VCaP (cell line): ENCODE measurements around the gene ANKRD11.

Experiments
- H3K27ac ChIP-seq: fragments of 450-650 bp; 2 replicates; pipeline ENCODE4 v1.5.1; 2017
- TF ChIP-seq, protein P1 (sequence below): fragments of 450-650 bp; conservative IDR thresholded peaks from 2 replicates; pipeline ENCODE4 v1.5.1; 2017; ENCODE audit warnings: mild to moderate bottlenecking, moderate library complexity

The ANKRD11 gene

DNA sequence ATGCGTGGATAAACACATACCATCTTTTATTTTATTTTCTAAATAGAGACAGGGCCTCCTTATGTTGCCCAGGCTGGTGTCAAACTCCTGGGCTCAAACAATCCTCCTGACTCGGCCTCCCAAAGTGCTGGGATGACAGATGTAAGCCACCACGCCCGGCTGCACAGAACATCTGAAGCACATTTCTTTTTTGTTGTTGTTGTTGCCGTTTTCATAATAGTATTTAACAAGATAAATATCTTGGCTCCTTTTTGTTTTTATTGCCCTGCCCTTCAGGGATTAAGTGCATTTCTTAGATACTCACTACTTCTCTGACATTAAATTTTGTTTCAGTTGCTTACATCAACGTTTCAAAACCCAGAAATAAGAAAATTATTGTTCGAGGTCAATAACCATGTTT lies 37.4 kb downstream of the ANKRD11 start:
- no peak overlapping the region for H3K27ac ChIP-seq
- TF ChIP-seq, protein P1, sequence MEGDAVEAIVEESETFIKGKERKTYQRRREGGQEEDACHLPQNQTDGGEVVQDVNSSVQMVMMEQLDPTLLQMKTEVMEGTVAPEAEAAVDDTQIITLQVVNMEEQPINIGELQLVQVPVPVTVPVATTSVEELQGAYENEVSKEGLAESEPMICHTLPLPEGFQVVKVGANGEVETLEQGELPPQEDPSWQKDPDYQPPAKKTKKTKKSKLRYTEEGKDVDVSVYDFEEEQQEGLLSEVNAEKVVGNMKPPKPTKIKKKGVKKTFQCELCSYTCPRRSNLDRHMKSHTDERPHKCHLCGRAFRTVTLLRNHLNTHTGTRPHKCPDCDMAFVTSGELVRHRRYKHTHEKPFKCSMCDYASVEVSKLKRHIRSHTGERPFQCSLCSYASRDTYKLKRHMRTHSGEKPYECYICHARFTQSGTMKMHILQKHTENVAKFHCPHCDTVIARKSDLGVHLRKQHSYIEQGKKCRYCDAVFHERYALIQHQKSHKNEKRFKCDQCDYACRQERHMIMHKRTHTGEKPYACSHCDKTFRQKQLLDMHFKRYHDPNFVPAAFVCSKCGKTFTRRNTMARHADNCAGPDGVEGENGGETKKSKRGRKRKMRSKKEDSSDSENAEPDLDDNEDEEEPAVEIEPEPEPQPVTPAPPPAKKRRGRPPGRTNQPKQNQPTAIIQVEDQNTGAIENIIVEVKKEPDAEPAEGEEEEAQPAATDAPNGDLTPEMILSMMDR = no peak

DNA sequence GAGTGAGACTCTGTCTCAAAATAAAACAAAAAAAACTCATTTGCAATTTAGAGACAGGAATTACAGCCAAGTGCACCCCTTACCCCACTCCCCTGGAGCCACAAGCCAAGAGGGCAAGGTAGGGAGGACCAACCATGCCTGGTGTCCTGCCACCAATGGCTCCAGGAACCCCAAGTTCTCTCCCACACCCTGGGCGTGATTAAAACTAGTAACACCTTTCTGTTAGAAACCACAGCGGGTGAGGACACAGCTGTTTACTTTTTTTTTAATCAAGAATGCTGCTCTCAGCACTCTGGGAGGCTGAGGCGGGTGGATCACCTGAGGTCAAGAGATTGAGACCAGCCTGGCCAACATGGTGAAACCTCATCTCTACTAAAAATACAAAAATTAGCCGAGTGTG lies 38.1 kb downstream of the ANKRD11 start:
- TF ChIP-seq, protein P1 = no peak
- no peak overlapping the region for H3K27ac ChIP-seq

DNA sequence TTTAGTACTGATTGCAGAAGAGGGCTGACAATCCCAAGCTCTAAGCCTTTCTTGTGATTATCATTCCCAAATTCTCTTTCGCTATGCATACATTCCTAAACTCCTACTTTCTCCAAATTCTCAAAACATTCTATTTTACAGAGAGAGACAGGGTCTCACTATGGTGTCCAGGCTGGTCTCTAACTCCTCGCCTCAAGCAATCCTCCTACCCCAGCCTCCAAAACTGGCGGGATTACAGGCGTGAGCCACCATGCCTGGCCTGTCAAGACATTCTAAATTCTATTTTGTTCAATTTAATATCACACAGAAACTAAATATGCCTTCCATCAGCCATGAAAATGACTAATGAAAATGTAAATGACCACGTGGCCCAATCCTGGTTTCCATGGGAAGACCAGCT lies 39.8 kb downstream of the ANKRD11 start:
- TF ChIP-seq, protein P1 = no peak

DNA sequence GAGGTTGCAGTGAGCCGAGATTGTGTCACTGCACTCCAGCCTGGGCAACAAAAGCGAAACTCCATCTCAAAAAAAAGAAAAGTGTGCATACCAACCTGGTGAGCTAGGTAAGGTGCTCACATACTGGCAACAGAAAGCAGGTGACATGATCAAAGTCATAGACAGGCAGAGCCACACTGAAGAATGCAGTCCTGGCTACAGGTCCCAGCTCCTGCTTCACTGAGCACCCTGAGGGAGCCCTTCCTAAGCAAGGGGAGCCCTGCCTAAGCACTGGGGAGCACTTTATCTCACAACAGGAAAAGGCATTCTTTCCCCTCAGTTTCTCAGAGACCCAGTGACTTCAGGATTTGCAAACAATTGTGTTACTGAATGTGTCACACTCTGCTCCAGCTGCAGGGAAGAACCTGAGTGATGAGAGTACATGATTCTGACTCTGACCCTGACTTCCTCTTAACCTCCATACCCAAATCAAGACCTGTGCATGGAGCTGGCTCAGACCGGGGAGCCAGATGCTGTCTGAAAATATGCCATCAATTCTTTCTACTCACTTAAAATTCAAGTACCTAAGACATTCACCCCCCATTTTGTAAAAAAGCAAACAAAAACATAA lies 40.5 kb downstream of the ANKRD11 start:
- TF ChIP-seq, protein P1 = no peak
- H3K27ac ChIP-seq = no peak overlapping the region

More for the DNA sequence above, 39.8 kb downstream of the ANKRD11 start:
- no peak overlapping the region for H3K27ac ChIP-seq

DNA sequence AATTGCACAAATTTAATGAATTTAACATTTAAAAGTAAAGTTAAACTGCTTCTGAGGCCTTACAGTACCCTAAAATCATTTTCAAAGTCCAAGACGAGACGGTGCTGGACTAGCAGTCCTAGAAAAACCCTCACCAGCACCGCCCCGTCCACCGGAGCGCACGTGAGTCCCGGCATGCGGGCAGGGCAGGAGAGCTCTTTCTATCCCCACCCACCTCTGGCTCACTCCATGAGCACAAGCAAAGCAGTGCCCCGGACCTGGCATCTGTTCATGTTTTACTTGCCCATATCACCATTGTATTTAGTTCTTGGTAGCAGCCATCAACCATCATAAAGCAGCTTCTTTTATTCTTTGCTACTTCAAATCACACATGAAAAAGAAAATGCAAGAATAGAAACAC lies 41.7 kb downstream of the ANKRD11 start:
- H3K27ac ChIP-seq = no peak overlapping the region
- TF ChIP-seq, protein P1 = no peak

DNA sequence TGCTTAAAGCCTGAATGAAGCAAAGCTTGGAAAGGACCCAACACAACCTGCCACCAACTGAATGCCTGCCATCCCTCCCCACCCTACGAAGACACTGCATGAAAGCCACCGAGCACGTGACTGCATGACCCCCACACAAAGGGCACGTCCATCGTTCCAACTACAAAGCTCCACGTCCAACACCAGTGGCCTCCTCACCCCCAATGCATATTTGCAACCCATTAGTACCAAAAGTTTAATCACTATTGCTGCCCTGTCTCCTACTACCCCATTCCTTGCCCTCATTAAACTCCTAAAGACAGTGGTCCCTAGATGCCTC lies 43.4 kb downstream of the ANKRD11 start:
- TF ChIP-seq, protein P1 = no peak
- H3K27ac ChIP-seq = no peak overlapping the region

DNA sequence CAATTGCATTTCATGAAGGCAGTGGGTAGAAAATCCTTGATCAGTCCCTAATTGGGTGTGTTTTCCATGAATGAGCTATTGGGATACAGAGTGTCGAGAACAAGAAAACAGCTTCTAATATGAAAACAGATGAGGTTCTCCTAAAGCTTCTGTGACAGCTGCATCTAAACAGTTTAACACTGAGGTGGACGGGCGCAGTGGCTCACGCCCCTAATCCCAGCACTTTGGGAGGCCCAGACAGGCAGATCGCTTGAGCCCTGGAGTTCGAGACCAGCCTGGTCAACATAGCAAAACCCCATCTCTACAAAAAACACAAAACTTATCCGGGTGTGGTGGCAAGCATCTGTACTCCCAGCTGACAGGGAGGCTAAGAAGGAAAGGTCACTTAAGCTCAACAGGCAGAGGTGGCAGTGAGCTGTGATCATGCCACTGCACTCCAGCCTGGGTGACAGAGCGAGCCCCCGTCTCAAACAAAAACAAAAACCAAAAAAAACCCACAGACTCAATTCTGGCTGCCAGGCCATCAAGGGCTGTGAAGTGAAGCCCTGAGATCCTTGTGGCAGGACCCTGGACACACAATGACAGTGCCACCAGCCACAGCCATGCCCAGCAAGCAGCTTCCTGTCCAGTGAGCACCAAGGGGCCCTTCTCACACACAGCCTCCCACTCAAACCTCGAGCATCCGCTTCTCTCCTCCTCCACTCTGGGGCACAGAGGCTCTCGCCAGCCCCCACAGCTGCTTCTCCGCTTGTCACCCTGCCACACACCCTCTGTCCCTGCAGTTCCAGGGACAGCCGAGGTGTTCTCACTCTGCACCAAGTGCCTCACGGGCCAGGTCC lies 44.0 kb downstream of the ANKRD11 start:
- H3K27ac ChIP-seq = no peak overlapping the region
- TF ChIP-seq, protein P1 = no peak
